Sigmoid colon (tissue), 7 donors: ENCODE results near the gene FBXL20. TPM values are rescaled to one million over a fixed set of nuclear protein-coding genes. Genes with fewer than 3 reads are reported as not detected.

ENCODE experiments used
- DNase-seq: peaks from one replicate; pipeline ENCODE4 v3.0.0-alpha.2; 2019
- H3K27ac ChIP-seq, 4 donors: fragments of 200-600 bp; sonication (generic); one replicate each; pipeline ENCODE4 v1.5.1; 2016 to 2019; ENCODE audit warnings: mild to moderate bottlenecking in 1 of 4
- H3K27me3 ChIP-seq, 3 donors: fragments of 200-600 bp; sonication (generic); one replicate each; pipeline ENCODE4 v1.5.1; 2019; ENCODE audit warnings: mild to moderate bottlenecking in 1 of 3
- H3K36me3 ChIP-seq, 4 donors: fragments of 200-600 bp; sonication (generic); one replicate each; pipeline ENCODE4 v1.5.1; 2016 to 2019
- H3K4me1 ChIP-seq, 4 donors: fragments of 200-600 bp; sonication (generic); one replicate each; pipeline ENCODE4 v1.5.1; 2017 to 2019
- H3K4me3 ChIP-seq, 4 donors: fragments of 200-600 bp; sonication (generic); one replicate each; pipeline ENCODE4 v1.5.1; 2017 to 2019; ENCODE audit warnings: mild to moderate bottlenecking in 2 of 4, moderate library complexity in 1 of 4
- H3K9me3 ChIP-seq, 4 donors: fragments of 200-600 bp in 3 of 4; sonication (generic) in 3 of 4; one replicate each; pipeline versions ENCODE4 v1.5.1 to v1.6.1; 2013 to 2019
- EP300 ChIP-seq, 4 donors: sonication (generic); formaldehyde crosslinking; IDR thresholded peaks; one replicate each; pipeline ENCODE4 v1.6.1; 2017; ENCODE audit warnings: antibody characterized with exemption in 4 of 4
- POLR2A ChIP-seq, 2 donors: fragments of 450-650 bp; IDR thresholded peaks; one replicate each; pipeline ENCODE4 v1.6.1; 2016; ENCODE audit warnings: antibody characterized with exemption in 2 of 2, mild to moderate bottlenecking in 2 of 2, moderate library complexity in 2 of 2
- POLR2AphosphoS5 ChIP-seq, 4 donors: sonication (generic); formaldehyde crosslinking; IDR thresholded peaks; one replicate each; pipeline ENCODE4 v1.6.1; 2017; ENCODE audit warnings: antibody characterized with exemption in 4 of 4
- WGBS, 2 donors: extraction: QIAGEN DNeasy Blood & Tissue Kit; methylation state at CpG; one replicate each; pipeline ENCODE4 v1.1.7; 2013; 5-methylcytosine and 5-hydroxymethylcytosine counted together
- intact Hi-C: fragments of 100-400 bp; cut with DNase I; formaldehyde crosslinking; loops from one replicate; pipeline ENCODE4 v1.15.1; 2023
- polyA plus RNA-seq, 3 donors: library from polyadenylated mRNA; stranded (reverse); fragments of 200-250 nt; gene quantifications; one replicate each; pipeline ENCODE4 v1.2.3, GENCODE V29; 2013
- total RNA-seq, 4 donors: library from RNA; depleted of rRNA; stranded (reverse); fragments of >200 nt; gene quantifications; one replicate each; pipeline ENCODE4 v1.1.0, GENCODE V29; 2016
- TF ChIP-seq, protein P1 (sequence below), 4 experiments: fragments of 450-650 bp in 3 of 4; fragments of 200-600 bp in 1 of 4; IDR thresholded peaks; one replicate each; pipeline ENCODE4 v1.5.1; 2016 to 2019; ENCODE audit warnings: antibody characterized with exemption in 4 of 4, mild to moderate bottlenecking in 3 of 4, moderate library complexity in 2 of 4
- donor health status: healthy with polysubstance abuse.
- donor health status: Bipolar disorder and iron deficiency.
- donor health status: healthy.

FBXL20 gene
- total and polyA plus RNA-seq, 7 donors, result 1.8 to 26.0 (median 17.0) TPM

DNA sequence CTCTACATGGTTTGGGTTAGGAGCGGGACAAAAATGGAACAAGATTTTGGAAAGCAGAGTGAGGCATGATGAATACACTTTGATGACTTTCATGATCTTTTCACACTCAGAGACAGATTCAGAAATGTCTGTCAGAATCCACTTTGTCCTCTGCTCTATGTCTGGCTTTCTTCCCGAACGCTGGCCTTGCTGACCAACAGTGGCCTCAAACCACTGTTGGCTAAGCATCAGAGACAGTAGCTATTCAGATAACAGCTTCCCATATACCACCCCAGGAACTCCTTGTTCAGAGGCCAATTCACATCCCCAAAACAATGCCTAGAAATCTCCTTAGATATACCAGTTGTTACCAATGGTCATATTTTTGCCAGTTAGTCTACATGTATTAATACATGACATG is 40.9 kb downstream of the FBXL20 start:
- no peaks in the 10 kb centered on the region for H3K9me3 ChIP-seq
- TF ChIP-seq POLR2A (IDR thresholded peaks at IDR 0.05), result no peak
- TF ChIP-seq EP300 (IDR thresholded peaks at IDR 0.05), result no peak
- TF ChIP-seq, protein P1, sequence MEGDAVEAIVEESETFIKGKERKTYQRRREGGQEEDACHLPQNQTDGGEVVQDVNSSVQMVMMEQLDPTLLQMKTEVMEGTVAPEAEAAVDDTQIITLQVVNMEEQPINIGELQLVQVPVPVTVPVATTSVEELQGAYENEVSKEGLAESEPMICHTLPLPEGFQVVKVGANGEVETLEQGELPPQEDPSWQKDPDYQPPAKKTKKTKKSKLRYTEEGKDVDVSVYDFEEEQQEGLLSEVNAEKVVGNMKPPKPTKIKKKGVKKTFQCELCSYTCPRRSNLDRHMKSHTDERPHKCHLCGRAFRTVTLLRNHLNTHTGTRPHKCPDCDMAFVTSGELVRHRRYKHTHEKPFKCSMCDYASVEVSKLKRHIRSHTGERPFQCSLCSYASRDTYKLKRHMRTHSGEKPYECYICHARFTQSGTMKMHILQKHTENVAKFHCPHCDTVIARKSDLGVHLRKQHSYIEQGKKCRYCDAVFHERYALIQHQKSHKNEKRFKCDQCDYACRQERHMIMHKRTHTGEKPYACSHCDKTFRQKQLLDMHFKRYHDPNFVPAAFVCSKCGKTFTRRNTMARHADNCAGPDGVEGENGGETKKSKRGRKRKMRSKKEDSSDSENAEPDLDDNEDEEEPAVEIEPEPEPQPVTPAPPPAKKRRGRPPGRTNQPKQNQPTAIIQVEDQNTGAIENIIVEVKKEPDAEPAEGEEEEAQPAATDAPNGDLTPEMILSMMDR (IDR thresholded peaks at IDR 0.05), result no peak
- TF ChIP-seq POLR2AphosphoS5 (IDR thresholded peaks at IDR 0.05), result no peak
- peaks cover 0 to 23% (median 14%) of the 10 kb centered on the region in 4 donors for H3K4me1 ChIP-seq
- DNase-seq, result no peak
- no peak overlapping the region for H3K4me3 ChIP-seq
- no peaks in the 10 kb centered on the region for H3K36me3 ChIP-seq
- WGBS, 2 donors, result 92 to 93% methylated on average over 3 of the region's 3 CpGs
- intact Hi-C loops, result no loop called here
- H3K27me3 ChIP-seq, result no peaks in the 10 kb centered on the region
- no peak overlapping the region for H3K27ac ChIP-seq

DNA sequence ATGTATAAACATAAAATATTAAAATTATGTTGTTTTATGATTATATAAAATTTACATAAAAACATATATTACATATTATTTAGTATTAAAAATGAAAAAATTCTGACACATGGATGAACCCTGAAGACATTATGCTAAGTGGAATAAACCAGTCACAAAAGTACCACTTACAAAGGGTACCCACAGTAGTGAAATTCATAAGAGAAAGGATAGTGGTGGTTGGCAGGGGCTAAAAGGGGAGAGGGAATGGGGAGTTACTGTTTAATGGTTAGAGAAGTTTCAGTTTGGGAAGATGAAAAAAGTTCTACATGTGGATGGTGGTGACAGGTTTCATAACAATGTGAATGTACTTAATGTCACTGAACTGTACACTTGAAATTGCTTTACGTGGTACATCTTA is 41.4 kb downstream of the FBXL20 start:
- H3K9me3 ChIP-seq, result no peaks in the 10 kb centered on the region
- H3K27me3 ChIP-seq, result no peaks in the 10 kb centered on the region
- no peaks in the 10 kb centered on the region for H3K36me3 ChIP-seq
- H3K27ac ChIP-seq, result no peak overlapping the region
- intact Hi-C loops, result no loop called here
- DNase-seq, result no peak
- 92 to 93% methylated on average over 1 of the region's 1 CpG for WGBS, 2 donors
- no peak overlapping the region for H3K4me3 ChIP-seq
- TF ChIP-seq, protein P1 (IDR thresholded peaks at IDR 0.05), result no peak
- TF ChIP-seq POLR2AphosphoS5 (IDR thresholded peaks at IDR 0.05), result no peak
- TF ChIP-seq EP300 (IDR thresholded peaks at IDR 0.05), result no peak
- H3K4me1 ChIP-seq, result peaks cover 0 to 18% (median 9%) of the 10 kb centered on the region in 4 donors

DNA sequence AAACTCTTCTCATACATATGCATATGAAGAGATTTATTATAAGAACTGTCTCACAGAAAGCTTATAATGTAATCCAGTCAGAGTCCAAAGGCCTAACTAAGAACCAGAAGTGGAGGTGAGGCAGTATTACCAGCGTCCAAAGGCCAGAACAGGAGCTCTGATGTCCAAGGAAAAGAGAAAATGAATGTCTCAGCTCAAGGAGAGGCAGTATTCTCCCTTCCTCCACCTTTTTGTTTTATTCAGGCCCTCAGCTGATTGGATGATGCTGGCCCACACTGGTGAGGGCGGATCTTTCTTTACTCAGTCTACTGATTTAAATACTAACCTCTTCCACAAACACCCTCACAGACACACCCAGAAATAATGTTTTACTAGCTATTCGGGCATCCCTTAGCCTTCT is 43.4 kb downstream of the FBXL20 start:
- no peak overlapping the region for H3K27ac ChIP-seq
- no peaks in the 10 kb centered on the region for H3K9me3 ChIP-seq
- TF ChIP-seq, protein P1 (IDR thresholded peaks at IDR 0.05), result no peak
- TF ChIP-seq POLR2A (IDR thresholded peaks at IDR 0.05) (no peak), POLR2AphosphoS5 (IDR thresholded peaks at IDR 0.05) (no peak), EP300 (IDR thresholded peaks at IDR 0.05) (no peak)
- H3K27me3 ChIP-seq, result no peaks in the 10 kb centered on the region
- peaks cover 0 to 8% (median 2%) of the 10 kb centered on the region in 4 donors for H3K4me1 ChIP-seq
- H3K4me3 ChIP-seq, result no peak overlapping the region
- 19 to 60% methylated on average over 3 of the region's 3 CpGs for WGBS, 2 donors
- intact Hi-C loops, result no loop called here
- no peaks in the 10 kb centered on the region for H3K36me3 ChIP-seq
- DNase-seq, result no peak

- no peaks in the 10 kb centered on the region for H3K27me3 ChIP-seq
- peaks cover 0 to 12% (median 6%) of the 10 kb centered on the region in 4 donors for H3K4me1 ChIP-seq
- H3K36me3 ChIP-seq, result no peaks in the 10 kb centered on the region
- no peak overlapping the region for H3K4me3 ChIP-seq
- TF ChIP-seq POLR2A (IDR thresholded peaks at IDR 0.05), result no peak
- TF ChIP-seq, protein P1 (IDR thresholded peaks at IDR 0.05), result no peak
- H3K9me3 ChIP-seq, result no peaks in the 10 kb centered on the region
- intact Hi-C loops, result no loop called here
- WGBS, 2 donors, result 51 to 75% methylated on average over 8 of the region's 8 CpGs
- no peak overlapping the region for H3K27ac ChIP-seq
- no peak for DNase-seq
Observed at GRCh38 chr17:39357488-39357887, 43.9 kb downstream of the FBXL20 start.

DNA sequence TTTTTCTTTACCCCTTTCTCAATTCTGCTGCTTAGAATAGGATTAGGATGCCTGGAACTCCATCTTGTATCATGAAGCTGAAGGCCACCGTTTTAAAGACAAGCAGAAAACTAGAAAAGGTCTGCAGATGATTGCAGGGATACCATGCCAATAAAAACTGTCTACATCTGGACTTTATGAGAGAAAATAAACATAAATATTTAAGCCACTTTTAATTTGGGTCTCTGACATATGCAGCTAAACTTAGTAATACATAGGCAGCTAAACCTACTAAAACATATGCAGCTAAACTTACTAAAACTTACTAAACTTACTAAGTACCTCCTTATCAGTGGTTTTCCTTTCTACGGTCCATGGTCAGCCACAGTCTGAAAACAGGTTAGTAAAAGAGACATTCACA is 48.4 kb downstream of the FBXL20 start:
- no peak for DNase-seq
- 79 to 80% methylated on average over 2 of the region's 2 CpGs for WGBS, 2 donors
- Histone ChIP-seq H3K4me3 (no peak overlapping the region), H3K36me3 (no peaks in the 10 kb centered on the region), H3K4me1 (peaks cover 0 to 13% (median 7%) of the 10 kb centered on the region in 4 donors), H3K9me3 (no peaks in the 10 kb centered on the region), H3K27me3 (no peaks in the 10 kb centered on the region), H3K27ac (no peak overlapping the region)
- TF ChIP-seq, protein P1 (IDR thresholded peaks at IDR 0.05), result no peak
- TF ChIP-seq POLR2AphosphoS5 (IDR thresholded peaks at IDR 0.05) (no peak), EP300 (IDR thresholded peaks at IDR 0.05) (no peak), POLR2A (IDR thresholded peaks at IDR 0.05) (no peak)
- intact Hi-C loops, result no loop called here
